Type B pancreatic cell (in vitro differentiated cells): Measurements from ENCODE around the gene HDAC2. TPM values are rescaled to one million over a fixed set of nuclear protein-coding genes. Genes with fewer than 3 reads are reported as not detected.
A peak's percentile ranks its signal among the peaks of the same experiment; 100 is the strongest.

Experiments
- DNase-seq: peaks from one replicate; pipeline ENCODE4 v3.0.0; 2021; ENCODE audit warnings: mixed read lengths; ENCODE audit not compliant: unreplicated experiment; ENCODE audit errors: extremely low spot score
- H3K27ac Mint-ChIP-seq: 2 replicates; pipeline ENCODE4 v1.8.0; 2021; ENCODE audit warnings: mild to moderate bottlenecking, mixed read lengths
- H3K27me3 Mint-ChIP-seq: 2 replicates; pipeline ENCODE4 v1.8.0; 2021; ENCODE audit warnings: mixed read lengths
- H3K36me3 Mint-ChIP-seq: 2 replicates; pipeline ENCODE4 v1.8.0; 2021; ENCODE audit warnings: mixed read lengths
- H3K4me1 Mint-ChIP-seq: one replicate; pipeline ENCODE4 v1.8.0; 2021; ENCODE audit warnings: mixed read lengths; ENCODE audit not compliant: unreplicated experiment
- H3K4me3 Mint-ChIP-seq: 2 replicates; pipeline ENCODE4 v1.8.0; 2021; ENCODE audit warnings: mild to moderate bottlenecking, mixed read lengths
- H3K9me3 Mint-ChIP-seq: 2 replicates; pipeline ENCODE4 v1.8.0; 2021; ENCODE audit warnings: mixed read lengths
- CTCF ChIP-seq: fragments of 200-600 bp; sonication (generic); conservative IDR thresholded peaks from 2 replicates; pipeline ENCODE4 v1.5.0; 2021; ENCODE audit warnings: antibody characterized with exemption, mild to moderate bottlenecking
- total RNA-seq: library from RNA; stranded (reverse); gene quantifications from 2 replicates; pipeline ENCODE4 v1.2.1, GENCODE V29; 2021; ENCODE audit warnings: low replicate concordance

The HDAC2 gene
- total RNA-seq, 1 donor from 2014 or later = 232 TPM

GRCh38 chr6:113969888-113970804 lies 802 bp downstream of the HDAC2 start:
- H3K4me1 Mint-ChIP-seq = peaks cover 29% of the 10 kb centered on the region
- peak overlapping the region; percentile 98 for H3K27ac Mint-ChIP-seq
- no peaks in the 10 kb centered on the region for H3K27me3 Mint-ChIP-seq
- peak; percentile 84 for DNase-seq
- no peak for TF ChIP-seq CTCF
- peak overlapping the region; percentile 99 for H3K4me3 Mint-ChIP-seq
- peaks cover 12% of the 10 kb centered on the region for H3K36me3 Mint-ChIP-seq
- no peaks in the 10 kb centered on the region for H3K9me3 Mint-ChIP-seq

- Mint-ChIP-seq H3K27ac (peak overlapping the region; percentile 97), H3K27me3 (no peaks in the 10 kb centered on the region), H3K36me3 (peaks cover 22% of the 10 kb centered on the region), H3K9me3 (peaks cover 9% of the 10 kb centered on the region), H3K4me3 (peak overlapping the region; percentile 99), H3K4me1 (peaks cover 39% of the 10 kb centered on the region)
- no peak for DNase-seq
- TF ChIP-seq CTCF = no peak
Observed at GRCh38 chr6:113968472-113968871, 2.5 kb downstream of the HDAC2 start.

GRCh38 chr6:113967777-113968176 lies 3.2 kb downstream of the HDAC2 start:
- H3K4me1 Mint-ChIP-seq = peaks cover 39% of the 10 kb centered on the region
- TF ChIP-seq CTCF = no peak
- H3K27me3 Mint-ChIP-seq = no peaks in the 10 kb centered on the region
- peaks cover 9% of the 10 kb centered on the region for H3K9me3 Mint-ChIP-seq
- DNase-seq = no peak
- H3K36me3 Mint-ChIP-seq = peaks cover 22% of the 10 kb centered on the region
- no peak overlapping the region for H3K27ac Mint-ChIP-seq
- peak overlapping the region; percentile 99 for H3K4me3 Mint-ChIP-seq

- Mint-ChIP-seq H3K4me3 (no peak overlapping the region), H3K27me3 (no peaks in the 10 kb centered on the region), H3K4me1 (peaks cover 34% of the 10 kb centered on the region), H3K9me3 (peaks cover 9% of the 10 kb centered on the region), H3K27ac (no peak overlapping the region), H3K36me3 (peaks cover 36% of the 10 kb centered on the region)
- no peak for DNase-seq
- no peak for TF ChIP-seq CTCF
Observed at GRCh38 chr6:113960795-113961194, 10.2 kb downstream of the HDAC2 start.

- H3K4me3 Mint-ChIP-seq = no peak overlapping the region
- H3K27ac Mint-ChIP-seq = no peak overlapping the region
- peaks cover 1% of the 10 kb centered on the region for H3K9me3 Mint-ChIP-seq
- TF ChIP-seq CTCF = no peak
- H3K4me1 Mint-ChIP-seq = peaks cover 25% of the 10 kb centered on the region
- DNase-seq = no peak
- H3K36me3 Mint-ChIP-seq = peaks cover 34% of the 10 kb centered on the region
- no peaks in the 10 kb centered on the region for H3K27me3 Mint-ChIP-seq
Observed at GRCh38 chr6:113959235-113959634, 11.7 kb downstream of the HDAC2 start.
